Progenitor cell of endocrine pancreas (in vitro differentiated cells): ENCODE data around the gene ADPRHL1. TPM values are rescaled to one million over a fixed set of nuclear protein-coding genes. Genes with fewer than 3 reads are reported as not detected.

Experiments used
- DNase-seq: peaks from one replicate; pipeline ENCODE4 v3.0.0; 2021; ENCODE audit warnings: low spot score; ENCODE audit not compliant: unreplicated experiment
- H3K27ac Mint-ChIP-seq: 2 replicates; pipeline ENCODE4 v1.8.0; 2021; ENCODE audit warnings: mild to moderate bottlenecking, moderate library complexity, mixed read lengths
- H3K27me3 Mint-ChIP-seq: 2 replicates; pipeline ENCODE4 v1.8.0; 2021; ENCODE audit warnings: mixed read lengths
- H3K36me3 Mint-ChIP-seq: 2 replicates; pipeline ENCODE4 v1.8.0; 2022; ENCODE audit warnings: mixed read lengths; ENCODE audit not compliant: insufficient read depth
- H3K4me1 Mint-ChIP-seq: 2 replicates; pipeline ENCODE4 v1.8.0; 2021; ENCODE audit warnings: low read depth, mixed read lengths
- H3K4me3 Mint-ChIP-seq: 2 replicates; pipeline ENCODE4 v1.8.0; 2021; ENCODE audit warnings: low read depth, mild to moderate bottlenecking, moderate library complexity, mixed read lengths
- H3K9me3 Mint-ChIP-seq: 2 replicates; pipeline ENCODE4 v1.8.0; 2021; ENCODE audit warnings: low read depth, mixed read lengths
- total RNA-seq: library from RNA; stranded (reverse); gene quantifications from 2 replicates; pipeline ENCODE4 v1.2.1, GENCODE V29; 2021
- TF ChIP-seq, protein P1 (sequence below): fragments of 200-600 bp; sonication (generic); IDR thresholded peaks from one replicate; pipeline ENCODE4 v1.5.0; 2021; ENCODE audit warnings: antibody characterized with exemption, mild to moderate bottlenecking; ENCODE audit not compliant: unreplicated experiment

The ADPRHL1 gene
- total RNA-seq, 1 donor from 2014 or later: 6.8 TPM

DNA sequence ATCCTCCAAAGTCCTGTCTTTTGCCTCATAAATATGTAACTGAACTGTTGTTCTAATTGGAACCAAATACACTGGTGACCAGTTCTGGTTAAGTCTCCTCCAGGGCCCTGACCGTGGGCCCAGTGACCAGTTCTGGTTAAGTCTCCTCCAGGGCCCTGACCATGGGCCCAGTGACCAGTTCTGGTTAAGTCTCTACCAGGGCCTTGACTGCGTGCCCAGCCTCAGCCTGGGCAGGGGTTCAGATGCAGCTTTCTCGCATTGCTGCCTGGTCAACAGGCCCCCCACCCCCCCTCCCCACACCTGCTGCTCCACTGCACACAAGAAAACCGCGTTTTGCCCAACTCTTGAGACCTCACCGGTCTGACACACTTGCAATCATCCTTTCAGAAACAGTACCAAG lies 85.5 kb downstream of the ADPRHL1 start:
- H3K27me3 Mint-ChIP-seq: no peaks in the 10 kb centered on the region
- H3K9me3 Mint-ChIP-seq: no peaks in the 10 kb centered on the region
- no peaks in the 10 kb centered on the region for H3K36me3 Mint-ChIP-seq
- peaks cover under 1% of the 10 kb centered on the region for H3K4me1 Mint-ChIP-seq
- peak; percentile 2 for DNase-seq
- H3K4me3 Mint-ChIP-seq: no peak overlapping the region
- no peak overlapping the region for H3K27ac Mint-ChIP-seq
- TF ChIP-seq, protein P1, sequence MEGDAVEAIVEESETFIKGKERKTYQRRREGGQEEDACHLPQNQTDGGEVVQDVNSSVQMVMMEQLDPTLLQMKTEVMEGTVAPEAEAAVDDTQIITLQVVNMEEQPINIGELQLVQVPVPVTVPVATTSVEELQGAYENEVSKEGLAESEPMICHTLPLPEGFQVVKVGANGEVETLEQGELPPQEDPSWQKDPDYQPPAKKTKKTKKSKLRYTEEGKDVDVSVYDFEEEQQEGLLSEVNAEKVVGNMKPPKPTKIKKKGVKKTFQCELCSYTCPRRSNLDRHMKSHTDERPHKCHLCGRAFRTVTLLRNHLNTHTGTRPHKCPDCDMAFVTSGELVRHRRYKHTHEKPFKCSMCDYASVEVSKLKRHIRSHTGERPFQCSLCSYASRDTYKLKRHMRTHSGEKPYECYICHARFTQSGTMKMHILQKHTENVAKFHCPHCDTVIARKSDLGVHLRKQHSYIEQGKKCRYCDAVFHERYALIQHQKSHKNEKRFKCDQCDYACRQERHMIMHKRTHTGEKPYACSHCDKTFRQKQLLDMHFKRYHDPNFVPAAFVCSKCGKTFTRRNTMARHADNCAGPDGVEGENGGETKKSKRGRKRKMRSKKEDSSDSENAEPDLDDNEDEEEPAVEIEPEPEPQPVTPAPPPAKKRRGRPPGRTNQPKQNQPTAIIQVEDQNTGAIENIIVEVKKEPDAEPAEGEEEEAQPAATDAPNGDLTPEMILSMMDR: no peak

DNA sequence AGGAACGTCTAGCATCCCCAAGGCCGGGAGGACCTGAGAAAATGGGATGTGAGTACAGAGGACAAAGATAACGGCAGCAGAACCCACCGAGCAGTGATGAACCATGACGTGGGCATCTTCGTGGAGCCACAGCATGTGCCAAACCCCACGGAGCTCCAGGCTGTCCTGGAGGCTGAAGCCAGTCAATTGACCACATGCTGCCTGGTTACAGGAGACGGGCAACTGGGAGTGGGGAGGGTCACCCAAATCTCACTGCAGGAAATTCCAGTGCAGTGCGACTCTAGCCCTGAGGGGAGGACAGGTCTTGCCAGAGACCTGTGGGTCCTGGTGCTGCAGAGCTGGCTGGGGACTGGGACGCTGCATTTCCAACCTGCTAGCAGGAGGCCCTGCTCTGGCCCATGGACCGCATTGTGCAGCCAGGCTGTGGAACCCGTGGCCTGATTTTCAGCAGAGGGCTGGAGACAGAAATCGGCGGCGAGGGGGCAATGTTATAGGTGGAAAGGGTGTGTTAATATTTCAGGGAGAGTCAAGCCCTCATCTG lies 86.2 kb downstream of the ADPRHL1 start:
- TF ChIP-seq, protein P1: no peak
- peaks cover 3% of the 10 kb centered on the region for H3K4me1 Mint-ChIP-seq
- no peaks in the 10 kb centered on the region for H3K9me3 Mint-ChIP-seq
- H3K27me3 Mint-ChIP-seq: no peaks in the 10 kb centered on the region
- peak; percentile 7 for DNase-seq
- H3K36me3 Mint-ChIP-seq: no peaks in the 10 kb centered on the region
- no peak overlapping the region for H3K27ac Mint-ChIP-seq
- no peak overlapping the region for H3K4me3 Mint-ChIP-seq

DNA sequence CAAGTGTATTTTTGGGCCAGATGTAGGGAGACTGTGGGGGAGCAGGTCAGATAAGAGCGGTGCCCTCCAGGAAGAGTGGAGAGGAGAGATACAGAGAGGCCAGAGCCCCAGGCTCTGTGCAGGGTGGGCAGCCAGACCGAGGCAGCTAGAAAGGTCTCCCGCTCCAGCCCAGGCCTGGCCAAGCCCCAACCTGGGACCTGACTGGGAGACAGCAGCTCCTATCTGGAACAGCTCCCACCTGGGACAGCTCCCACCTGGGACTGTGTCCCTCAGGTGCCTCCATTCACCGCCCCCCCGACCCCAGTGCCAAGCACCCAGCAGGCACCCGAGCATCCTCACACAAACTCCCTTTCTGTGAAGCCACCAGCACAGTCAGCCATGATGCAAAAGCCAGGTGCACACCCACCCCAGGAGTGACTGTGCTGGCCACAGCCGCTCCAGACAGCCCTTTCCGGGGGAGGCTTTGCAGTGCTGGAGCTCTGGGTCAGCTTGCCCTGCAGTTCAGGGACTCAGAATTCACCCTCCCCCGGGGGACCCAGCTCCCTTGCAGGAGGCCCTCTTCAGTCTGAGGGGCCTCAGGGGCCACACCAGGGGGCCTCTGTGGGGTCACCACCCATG lies 87.2 kb downstream of the ADPRHL1 start:
- Mint-ChIP-seq H3K27me3 (no peaks in the 10 kb centered on the region), H3K9me3 (no peaks in the 10 kb centered on the region), H3K36me3 (no peaks in the 10 kb centered on the region), H3K4me1 (peaks cover 3% of the 10 kb centered on the region), H3K27ac (no peak overlapping the region), H3K4me3 (no peak overlapping the region)
- TF ChIP-seq, protein P1: no peak
- peak; percentile 9 for DNase-seq

DNA sequence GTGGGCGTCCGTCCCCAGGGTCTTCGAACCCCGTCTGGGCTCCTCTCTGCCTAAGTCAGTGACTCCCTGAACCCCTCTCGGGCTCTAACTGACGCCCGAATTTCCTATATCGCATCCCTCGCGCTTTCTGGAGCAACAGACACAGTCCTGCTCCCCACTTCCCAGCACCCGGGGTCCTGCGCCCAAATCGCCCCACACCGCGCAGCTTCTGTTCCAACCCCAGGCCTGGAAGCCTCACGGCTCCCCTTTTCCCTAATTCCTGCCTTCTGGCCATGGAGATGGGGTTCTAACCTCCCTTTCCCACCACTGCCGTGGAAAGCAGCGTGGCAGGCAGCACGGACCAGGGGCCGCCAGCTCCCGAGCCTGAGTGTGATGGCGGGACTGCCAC lies 87.7 kb downstream of the ADPRHL1 start:
- peak overlapping the region; percentile 74 for H3K27ac Mint-ChIP-seq
- H3K36me3 Mint-ChIP-seq: no peaks in the 10 kb centered on the region
- H3K4me3 Mint-ChIP-seq: peak overlapping the region; percentile 41
- no peaks in the 10 kb centered on the region for H3K27me3 Mint-ChIP-seq
- peak; percentile 8 for DNase-seq
- TF ChIP-seq, protein P1: no peak
- no peaks in the 10 kb centered on the region for H3K9me3 Mint-ChIP-seq
- peaks cover 3% of the 10 kb centered on the region for H3K4me1 Mint-ChIP-seq

DNA sequence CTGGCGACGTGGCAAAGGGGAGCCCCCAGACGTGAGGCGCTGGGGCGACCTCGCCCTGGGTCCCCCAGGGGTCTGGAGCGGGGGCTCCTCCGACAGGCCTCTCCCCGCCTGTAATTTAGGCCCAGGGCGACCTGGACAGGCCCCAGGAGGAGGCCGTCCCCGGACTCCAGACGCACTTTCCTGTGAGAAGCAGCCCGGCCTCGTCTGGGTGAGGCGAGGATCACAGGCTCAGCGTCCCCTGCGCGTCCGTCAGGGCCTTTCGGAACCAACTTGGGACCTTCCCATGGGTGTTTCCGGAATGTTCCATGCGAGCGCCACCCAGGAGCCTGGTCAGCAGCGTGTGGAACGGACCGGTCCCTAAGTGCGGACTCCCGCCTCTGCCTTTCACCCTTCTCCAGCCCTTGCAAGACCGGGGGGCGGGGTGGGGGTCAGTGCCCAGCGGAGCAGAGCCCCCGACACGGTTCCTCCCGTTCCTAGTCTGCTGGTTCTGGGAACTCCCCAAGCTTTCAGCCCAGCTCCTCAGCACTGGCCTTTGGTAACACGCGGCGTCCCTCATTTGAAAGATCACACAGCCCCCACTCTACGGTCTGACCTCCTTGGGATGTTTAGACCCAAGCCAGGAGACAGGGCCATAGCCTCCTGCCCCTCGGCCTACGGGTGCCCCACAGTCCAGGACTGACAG lies 88.2 kb downstream of the ADPRHL1 start:
- TF ChIP-seq, protein P1: no peak
- H3K4me3 Mint-ChIP-seq: peak overlapping the region; percentile 41
- DNase-seq: peak; percentile 11
- H3K4me1 Mint-ChIP-seq: peaks cover 3% of the 10 kb centered on the region
- H3K36me3 Mint-ChIP-seq: no peaks in the 10 kb centered on the region
- H3K27ac Mint-ChIP-seq: no peak overlapping the region
- H3K27me3 Mint-ChIP-seq: no peaks in the 10 kb centered on the region
- H3K9me3 Mint-ChIP-seq: no peaks in the 10 kb centered on the region
